B cell (primary cell): ENCODE data around the gene CCDC134. TPM values are rescaled to one million over a fixed set of nuclear protein-coding genes. Genes with fewer than 3 reads are reported as not detected.

Experiments
- ATAC-seq: fragments of 200-7000 bp; cut with Tn5 transposase; one replicate; pipeline ENCODE4 v1.10.0; 2021; ENCODE audit warnings: low read depth, mild to moderate bottlenecking, moderate number of reproducible peaks, moderate library complexity
- CTCF ChIA-PET: fragments of 350-600 bp; sonication (Branson Sonifier 250); formaldehyde crosslinking; loops from one replicate; lab custom pipeline; 2021; ENCODE audit warnings: antibody characterized with exemption, inconsistent platforms; lab: Charles Lee
- POLR2A ChIA-PET: fragments of 350-600 bp; sonication (Branson Sonifier 250); formaldehyde crosslinking; loops from one replicate; lab custom pipeline; 2021; ENCODE audit warnings: antibody characterized with exemption; lab: Charles Lee
- DNase-seq: peaks from one replicate; pipeline ENCODE4 v3.0.0; 2013
- H2AFZ ChIP-seq: 2 replicates; pipeline ENCODE4 v1.6.1; 2012; ENCODE audit warnings: mild to moderate bottlenecking, low read depth, low read length; ENCODE audit not compliant: insufficient read depth, poor library complexity, severe bottlenecking
- H3K27ac ChIP-seq, 2 donors: 1 replicate in 1 of 2; 2 replicates in 1 of 2; pipeline ENCODE4 v1.5.1; 2012 to 2013; ENCODE audit warnings: low read length in 2 of 2, mild to moderate bottlenecking in 2 of 2, moderate library complexity in 1 of 2
- H3K27me3 ChIP-seq, 4 experiments: fragments of 200-600 bp in 1 of 4; sonication (generic) in 1 of 4; replicated peaks in 1 of 4; 1 replicate in 2 of 4; 2 replicates in 2 of 4; pipeline versions ENCODE4 v1.6.1 to v1.7.0; 2013 to 2016; ENCODE audit warnings: low read length in 3 of 4, mild to moderate bottlenecking in 2 of 4, mixed read lengths in 1 of 4, moderate library complexity in 1 of 4; ENCODE audit not compliant: insufficient read depth in 4 of 4, control insufficient read depth in 3 of 4; ENCODE audit errors: control extremely low read depth in 1 of 4
- H3K36me3 ChIP-seq, 2 experiments: replicated peaks in 1 of 2; 1 replicate in 1 of 2; 2 replicates in 1 of 2; pipeline versions ENCODE4 v1.6.1 to v1.7.1; 2013; ENCODE audit warnings: low read length in 1 of 2; ENCODE audit not compliant: insufficient read depth in 2 of 2, control insufficient read depth in 1 of 2; ENCODE audit errors: control extremely low read depth in 1 of 2, extremely low read depth in 1 of 2
- H3K4me1 ChIP-seq, 2 donors: fragments of 200-600 bp in 1 of 2; sonication (generic) in 1 of 2; 1 replicate in 1 of 2; 2 replicates in 1 of 2; pipeline versions ENCODE4 v1.5.1 to v1.6.1; 2013 to 2017; ENCODE audit warnings: low read length in 2 of 2; ENCODE audit not compliant: control insufficient read depth in 2 of 2, insufficient read depth in 2 of 2
- H3K4me2 ChIP-seq: replicated peaks from 2 replicates; pipeline ENCODE3; 2012; ENCODE audit warnings: mild to moderate bottlenecking, low read depth, low read length; ENCODE audit not compliant: poor library complexity, severe bottlenecking
- H3K4me3 ChIP-seq, 5 experiments: fragments of 200-600 bp in 1 of 5; sonication (generic) in 1 of 5; 1 replicate in 3 of 5; 2 replicates in 2 of 5; pipeline versions ENCODE4 v1.5.1 to v1.7.0; 2011 to 2016; ENCODE audit warnings: low read length in 4 of 5, mild to moderate bottlenecking in 4 of 5, low read depth in 2 of 5, control low read depth in 1 of 5, moderate library complexity in 1 of 5; ENCODE audit not compliant: insufficient read depth in 1 of 5; ENCODE audit errors: control extremely low read depth in 1 of 5, extremely low read depth in 1 of 5
- H3K79me2 ChIP-seq: fragments of 200-600 bp; sonication (generic); one replicate; pipeline ENCODE4 v1.6.0; 2016; ENCODE audit warnings: low read length; ENCODE audit not compliant: control insufficient read depth, insufficient read depth
- H3K9ac ChIP-seq: fragments of 200-600 bp; sonication (generic); 2 replicates; pipeline ENCODE4 v1.6.1; 2017; ENCODE audit warnings: mild to moderate bottlenecking, low read length, moderate library complexity
- H3K9me3 ChIP-seq, 3 donors: one replicate each; pipeline versions ENCODE4 v1.6.1 to v1.7.1; 2013; ENCODE audit warnings: low read length in 2 of 3; ENCODE audit not compliant: control insufficient read depth in 2 of 3, insufficient read depth in 1 of 3; ENCODE audit errors: control extremely low read depth in 1 of 3
- H4K20me1 ChIP-seq: 2 replicates; pipeline ENCODE4 v1.6.0; 2012; ENCODE audit warnings: mild to moderate bottlenecking, low read length; ENCODE audit not compliant: insufficient read depth, control insufficient read depth, poor library complexity, severe bottlenecking
- H3K27ac Mint-ChIP-seq: one replicate; pipeline ENCODE4 v1.8.0; 2021; ENCODE audit warnings: mixed read lengths
- H3K27me3 Mint-ChIP-seq: one replicate; pipeline ENCODE4 v1.8.0; 2021; ENCODE audit warnings: mixed read lengths
- H3K4me1 Mint-ChIP-seq: one replicate; pipeline ENCODE4 v1.8.0; 2021; ENCODE audit warnings: mixed read lengths
- H3K4me3 Mint-ChIP-seq: one replicate; pipeline ENCODE4 v1.8.0; 2021; ENCODE audit warnings: mixed read lengths
- H3K9me3 Mint-ChIP-seq: one replicate; pipeline ENCODE4 v1.8.0; 2022; ENCODE audit warnings: mixed read lengths; ENCODE audit not compliant: insufficient read depth
- CTCF ChIP-seq: fragments of 200-600 bp; IDR thresholded peaks from one replicate; pipeline ENCODE4 v1.8.0; 2022; ENCODE audit warnings: antibody characterized with exemption, mild to moderate bottlenecking
- EZH2 ChIP-seq: IDR thresholded peaks from 2 replicates; pipeline ENCODE4 v1.6.1; 2012; ENCODE audit warnings: borderline replicate concordance, low read depth, mild to moderate bottlenecking, moderate library complexity, low read length; ENCODE audit not compliant: insufficient read depth, poor library complexity, severe bottlenecking
- WGBS: methylation state at CpG from one replicate; pipeline ENCODE4 v1.1.5; 2013; ENCODE audit warnings: missing lambda C conversion rate; ENCODE audit not compliant: insufficient coverage; 5-methylcytosine and 5-hydroxymethylcytosine counted together
- intact Hi-C: fragments of 100-400 bp; cut with micrococcal nuclease; formaldehyde crosslinking; loops from one replicate; pipeline ENCODE4 v1.10.0; 2022
- polyA plus RNA-seq: library from polyadenylated mRNA; depleted of rRNA; stranded (reverse); fragments of >200 nt; gene quantifications from 2 replicates; pipeline ENCODE4 v1.2.3, GENCODE V29; 2012
- total RNA-seq, 2 donors: library from RNA; stranded (reverse); fragments of 120-200 nt in 1 of 2; gene quantifications; 1 replicate in 1 of 2; 2 replicates in 1 of 2; pipeline versions ENCODE4 v1.2.3 to v1.2.4, GENCODE V29; 2013 to 2022

The CCDC134 gene
- total and polyA plus RNA-seq, 2 donors (not counting 1 experiment from before 2014, with no cell fraction given): 4.4 to 18.1 TPM

DNA sequence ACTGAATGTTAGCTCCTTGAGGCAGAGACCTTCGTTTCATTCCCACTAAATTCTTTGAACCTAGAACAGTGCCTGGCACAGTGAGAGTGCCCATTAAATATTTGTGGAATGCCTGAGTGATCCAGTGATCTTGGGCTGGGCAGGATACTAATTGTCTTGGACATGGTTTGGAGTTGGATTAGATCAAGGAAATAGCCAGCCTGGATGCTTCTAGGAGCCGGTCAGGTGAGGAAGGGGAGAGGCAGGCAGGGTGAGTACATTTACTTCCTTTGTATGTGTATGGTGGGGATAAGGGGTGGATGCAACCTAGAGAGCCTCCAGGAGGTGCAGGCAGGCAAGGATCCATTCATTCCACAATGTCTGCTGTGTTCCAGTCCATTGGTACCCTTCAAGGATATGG lies 36.1 kb downstream of the CCDC134 start:
- Histone ChIP-seq H3K9me3 (no peaks in the 10 kb centered on the region), H3K9ac (no peak overlapping the region), H3K4me2 (no peak overlapping the region), H3K4me3 (no peak overlapping the region), H3K27ac (peak overlapping the region in 1 of 2 donors; percentile 60), H3K36me3 (peaks cover 0 to 37% of the 10 kb centered on the region in 2 experiments), H3K4me1 (peaks cover 39% of the 10 kb centered on the region in 2 donors), H3K27me3 (no peaks in the 10 kb centered on the region), H3K79me2 (peaks cover 87% of the 10 kb centered on the region), H4K20me1 (peaks cover 22% of the 10 kb centered on the region), H2AFZ (no peak overlapping the region)
- peaks cover 72% of the 10 kb centered on the region for H3K4me1 Mint-ChIP-seq
- TF ChIP-seq CTCF: no peak
- TF ChIP-seq EZH2: no peak
- 100% methylated on average over 1 of the region's 2 CpGs for WGBS
- ATAC-seq (no peak), DNase-seq (no peak)
- H3K27ac Mint-ChIP-seq: peak overlapping the region; percentile 16
- H3K9me3 Mint-ChIP-seq: no peaks in the 10 kb centered on the region
- H3K4me3 Mint-ChIP-seq: no peak overlapping the region
- H3K27me3 Mint-ChIP-seq: no peaks in the 10 kb centered on the region
- CTCF ChIA-PET: interaction anchor here (1.1 to 1.5 kb wide), 2 partner anchors 10 to 139 kb away, joined by 3 read pairs; no protein-coding TSS in a partner anchor
- intact Hi-C loops: no loop called here
- POLR2A ChIA-PET: no interaction called here

- H3K27ac Mint-ChIP-seq: peak overlapping the region; percentile 70
- no peak overlapping the region for H3K9ac ChIP-seq
- TF ChIP-seq CTCF: no peak
- no peak for TF ChIP-seq EZH2
- H4K20me1 ChIP-seq: peaks cover 30% of the 10 kb centered on the region
- no peaks in the 10 kb centered on the region for H3K27me3 ChIP-seq
- CTCF ChIA-PET: interaction anchor here (0.7 to 1.5 kb wide), 4 partner anchors 8 to 133 kb away, joined by 3 to 4 read pairs (median 3); no protein-coding TSS in a partner anchor
- peak overlapping the region; percentile 18 to 70 for H3K27ac ChIP-seq
- no peaks in the 10 kb centered on the region for H3K9me3 ChIP-seq
- DNase-seq: no peak
- no peak overlapping the region for H2AFZ ChIP-seq
- POLR2A ChIA-PET: interaction anchor here (0.6 to 1.4 kb wide), 4 partner anchors 13 to 288 kb away, joined by 3 to 6 read pairs (median 3); no protein-coding TSS in a partner anchor
- peaks cover 73% of the 10 kb centered on the region for H3K4me1 Mint-ChIP-seq
- intact Hi-C loops: no loop called here
- H3K4me3 Mint-ChIP-seq: no peak overlapping the region
- H3K9me3 Mint-ChIP-seq: no peaks in the 10 kb centered on the region
- peaks cover 94% of the 10 kb centered on the region for H3K79me2 ChIP-seq
- peaks cover 0 to 50% of the 10 kb centered on the region in 2 experiments for H3K36me3 ChIP-seq
- H3K4me2 ChIP-seq: no peak overlapping the region
- no peak for ATAC-seq
- H3K27me3 Mint-ChIP-seq: no peaks in the 10 kb centered on the region
- WGBS: 83% methylated on average over 1 of the region's 1 CpG
- H3K4me1 ChIP-seq: peaks cover 36 to 42% of the 10 kb centered on the region in 2 donors
- H3K4me3 ChIP-seq: no peak overlapping the region
Measured at GRCh38 chr22:41838842-41839618, 38.6 kb downstream of the CCDC134 start.
